Stimulated activated naive CD4-positive, alpha-beta T cell treated with Interleukin-2 at 50 U/mL for 16 hours (primary cell): ENCODE measurements around the gene CDKN1C.

ENCODE experiments used
- DNase-seq: peaks from one replicate; lab custom pipeline; 2025; lab: John Stamatoyannopoulos, UW

Gene CDKN1C

DNA sequence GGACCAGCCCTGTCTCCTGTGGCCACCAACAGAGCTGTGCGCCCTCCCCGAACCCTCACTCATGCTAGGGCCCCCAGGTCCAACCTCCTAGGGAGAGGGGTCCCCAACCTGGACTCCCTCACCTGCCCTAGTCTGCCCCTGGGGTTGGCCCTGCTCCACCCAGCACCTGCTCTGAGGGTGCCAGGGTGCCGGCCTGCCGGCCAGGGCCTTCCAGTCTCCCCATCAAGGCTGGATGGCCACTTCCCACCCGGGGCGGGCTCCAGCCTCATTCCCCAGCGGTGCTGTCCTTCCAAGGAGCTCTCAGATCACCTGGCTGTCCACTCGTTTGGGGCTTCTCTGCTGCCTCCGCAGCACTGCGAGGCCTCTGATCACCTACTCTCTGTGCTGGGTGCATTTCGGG is 39.1 kb downstream of the CDKN1C start:
- no peak for DNase-seq

DNA sequence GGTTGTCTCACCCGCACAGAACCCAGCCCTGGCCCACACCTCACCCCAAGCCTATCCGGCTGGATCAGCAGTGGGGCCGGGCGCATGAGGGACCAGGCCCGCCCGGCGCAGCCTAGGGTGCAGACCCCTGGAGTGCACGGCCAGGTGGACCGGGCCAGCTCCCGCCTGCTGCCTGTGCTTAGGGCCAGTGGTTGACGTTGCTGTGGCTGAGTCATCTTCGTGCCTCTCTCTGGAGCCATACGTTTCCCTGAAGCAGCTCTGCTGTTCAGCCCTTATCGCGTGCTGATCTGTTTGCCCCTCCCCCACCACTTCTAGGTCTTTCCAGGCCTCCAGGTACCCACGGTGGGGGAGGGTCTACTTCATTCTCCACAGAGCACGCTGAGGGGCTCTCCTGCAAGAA is 39.5 kb downstream of the CDKN1C start:
- DNase-seq: no peak

DNA sequence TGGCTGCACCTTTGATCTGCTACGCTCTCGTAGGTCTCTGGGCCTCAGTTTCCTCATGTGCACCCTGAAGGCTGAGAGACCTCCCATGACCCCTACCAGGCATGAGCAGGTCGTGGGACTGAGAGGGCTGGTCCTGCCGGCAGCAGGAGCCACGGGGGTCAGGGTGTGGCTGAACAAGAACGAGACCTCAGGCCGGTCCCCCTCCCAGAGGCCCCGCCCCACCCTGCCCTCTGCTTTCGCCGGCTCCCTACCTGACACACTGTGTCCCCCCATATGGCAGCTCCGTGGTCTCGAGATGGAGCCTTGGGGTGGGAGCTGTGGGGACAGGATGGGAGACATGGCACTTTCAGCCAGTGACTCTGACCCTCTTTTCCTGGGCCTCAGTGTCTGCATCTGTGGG is 40.6 kb downstream of the CDKN1C start:
- no peak for DNase-seq

DNA sequence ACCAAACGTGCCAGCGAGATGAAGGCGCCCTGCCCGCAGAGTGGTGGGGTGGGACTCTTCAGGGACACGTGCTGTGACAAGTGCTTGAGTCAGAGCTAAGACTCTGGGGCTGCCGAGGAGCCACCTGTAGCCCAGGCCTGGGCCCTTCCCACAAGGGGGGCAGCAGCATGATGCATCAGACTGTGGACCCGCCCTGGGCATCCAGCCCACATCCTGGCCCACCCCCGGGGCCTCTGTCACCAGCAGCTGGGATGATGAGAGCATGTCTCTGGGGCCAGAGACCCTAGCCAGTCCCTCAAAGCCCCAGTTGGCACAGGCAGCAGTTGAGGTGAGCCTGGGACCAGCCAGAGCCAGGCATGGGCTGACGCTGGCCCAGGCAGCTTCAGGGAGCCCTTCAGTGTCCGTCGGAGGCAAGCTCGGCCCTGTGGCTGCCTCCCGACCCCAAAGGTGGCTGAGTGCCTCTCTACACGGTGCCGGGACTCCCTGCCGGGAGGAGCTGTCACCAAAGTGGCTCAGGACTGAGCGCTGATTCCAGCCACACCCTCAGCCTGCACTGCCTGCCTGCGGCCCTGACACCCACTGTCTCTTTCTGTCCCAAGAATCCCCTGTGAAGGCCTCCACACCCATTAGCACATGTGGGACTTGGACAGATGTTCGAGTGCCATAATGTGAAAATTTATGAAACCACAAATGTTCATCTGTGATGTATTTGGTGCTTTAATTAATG is 41.3 kb downstream of the CDKN1C start:
- DNase-seq: no peak

DNA sequence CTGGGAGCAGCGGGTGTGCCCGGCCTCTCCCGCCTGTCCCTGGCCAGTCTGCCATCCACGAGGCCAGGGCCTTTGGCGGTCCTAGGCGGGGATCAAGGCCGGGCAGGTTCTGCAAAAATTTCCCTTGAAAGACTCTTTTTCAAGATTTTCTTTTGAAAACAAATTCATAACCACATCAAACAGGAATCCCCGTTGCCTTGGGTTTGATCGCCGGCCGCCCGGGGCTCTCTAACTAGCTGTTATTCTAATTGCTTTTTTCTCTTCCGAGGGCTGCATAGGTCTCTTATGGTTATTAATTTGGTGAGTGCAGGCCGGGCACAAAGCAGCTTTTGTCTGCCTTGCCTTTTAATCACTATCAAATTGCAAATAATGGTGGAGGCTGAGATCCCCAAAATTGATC is 42.0 kb downstream of the CDKN1C start:
- no peak for DNase-seq

DNA sequence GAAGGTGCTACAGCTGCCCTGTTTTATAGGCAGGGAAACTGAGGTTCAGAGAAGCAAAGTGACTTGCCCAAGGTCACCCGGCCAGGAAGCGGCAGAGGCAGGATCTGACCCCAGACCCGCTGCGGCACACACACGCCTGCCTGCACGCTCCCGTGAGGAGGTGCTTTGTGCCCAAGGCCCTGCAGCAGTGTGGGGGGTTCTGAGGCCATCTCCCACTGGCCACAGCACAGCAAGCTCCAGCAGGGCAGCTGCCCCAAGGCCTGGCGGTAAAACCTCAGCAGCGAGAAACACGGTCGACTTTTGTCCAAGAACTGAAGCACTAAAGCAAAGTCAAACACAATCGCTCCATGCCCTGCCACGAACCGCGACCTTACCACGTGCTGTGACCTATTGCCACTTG is 42.7 kb downstream of the CDKN1C start:
- DNase-seq: no peak

DNA sequence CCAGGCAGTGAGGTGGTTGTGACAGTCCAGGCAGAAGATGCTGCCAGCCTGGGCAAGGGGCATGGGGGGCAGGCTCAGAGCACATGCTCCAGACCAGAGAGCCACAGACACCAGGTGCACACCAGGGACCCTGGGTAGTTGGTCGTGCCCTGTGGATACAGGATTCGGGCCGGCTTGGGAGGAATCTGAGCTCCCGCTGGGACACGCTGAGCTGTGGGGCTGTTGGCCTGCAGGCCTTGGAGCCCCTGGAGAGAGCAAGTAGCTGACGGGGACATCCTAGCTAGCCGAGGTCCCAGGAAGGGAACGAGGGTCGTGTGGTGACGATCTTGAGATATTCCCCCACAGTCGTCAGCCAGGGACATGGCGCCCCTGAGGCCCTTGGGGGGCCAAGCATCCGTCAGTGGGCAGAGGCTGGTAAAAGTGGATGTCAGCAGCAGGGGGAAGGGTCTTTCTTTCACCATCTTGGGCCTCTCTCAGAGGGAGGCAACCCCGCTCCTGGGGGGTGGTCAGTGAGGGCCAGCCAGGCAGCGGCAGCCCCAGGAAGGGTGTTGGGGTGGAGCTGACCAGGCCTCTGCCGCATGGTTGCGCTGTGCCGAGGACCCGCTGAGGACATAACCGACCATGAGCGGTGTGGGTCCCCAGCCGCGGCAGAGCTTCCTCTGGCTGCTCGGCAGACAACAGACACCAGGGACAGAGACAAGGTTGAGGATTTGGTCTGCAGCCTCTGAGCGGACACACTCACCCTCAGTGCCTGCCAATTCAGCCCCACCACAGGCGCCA is 44.0 kb downstream of the CDKN1C start:
- no peak for DNase-seq

DNA sequence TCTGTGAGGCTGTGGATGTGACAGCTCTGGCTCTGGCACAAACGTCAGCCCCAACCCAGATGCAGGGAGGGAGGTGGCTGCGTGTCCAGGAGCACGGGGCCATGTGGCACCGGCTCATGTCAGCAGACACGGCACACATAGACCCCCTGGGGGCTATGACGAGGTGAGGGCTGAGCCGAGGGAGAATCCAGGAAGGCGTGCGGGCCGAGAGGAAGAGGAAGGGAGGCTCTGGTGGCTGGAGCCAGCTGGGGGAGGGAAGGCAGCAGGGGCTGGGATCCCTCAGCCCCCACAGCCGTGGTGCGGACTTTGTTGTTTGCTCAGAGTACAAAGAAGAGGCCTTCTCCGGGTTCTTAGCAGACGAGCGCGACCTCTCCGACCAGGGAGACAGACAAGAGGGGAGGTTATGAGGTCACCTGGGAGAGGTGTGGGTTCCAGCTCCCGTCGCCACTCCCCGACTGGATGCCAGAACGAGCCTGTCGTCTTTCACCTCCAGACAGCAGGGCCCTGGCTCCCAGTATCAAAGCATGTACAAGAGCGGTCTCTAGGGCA is 46.1 kb downstream of the CDKN1C start:
- DNase-seq: no peak

DNA sequence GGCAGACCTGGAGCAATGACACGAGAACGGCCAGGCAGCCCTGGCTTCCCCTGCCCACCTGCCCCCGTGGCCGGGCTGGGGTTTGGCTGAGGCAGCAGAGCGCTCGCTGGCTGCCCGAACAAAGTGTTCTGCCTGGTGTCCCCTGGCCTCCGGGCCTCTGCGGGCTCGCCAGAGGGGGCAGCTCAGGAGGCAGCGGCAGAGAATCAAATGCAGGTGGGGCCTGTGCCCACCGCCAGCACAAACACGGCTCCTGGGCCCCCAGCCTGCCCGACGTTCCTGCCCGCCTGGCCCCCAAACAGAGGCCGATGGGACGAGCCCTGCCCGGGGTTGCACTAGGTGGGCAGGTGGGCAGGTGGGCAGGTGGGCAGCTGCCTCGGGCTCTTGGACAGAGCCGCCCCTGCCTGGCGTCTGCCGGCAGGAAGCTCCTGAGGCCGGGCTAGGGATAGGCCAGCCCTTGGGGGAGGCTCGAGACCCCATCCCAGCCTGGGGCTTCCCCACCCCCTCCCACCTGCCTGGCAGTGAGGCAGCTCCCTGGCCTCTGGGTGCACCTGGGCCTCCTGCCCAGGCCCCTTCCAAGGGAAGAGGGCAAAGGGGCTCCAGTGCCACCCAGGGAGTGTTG is 46.8 kb downstream of the CDKN1C start:
- DNase-seq: no peak

DNA sequence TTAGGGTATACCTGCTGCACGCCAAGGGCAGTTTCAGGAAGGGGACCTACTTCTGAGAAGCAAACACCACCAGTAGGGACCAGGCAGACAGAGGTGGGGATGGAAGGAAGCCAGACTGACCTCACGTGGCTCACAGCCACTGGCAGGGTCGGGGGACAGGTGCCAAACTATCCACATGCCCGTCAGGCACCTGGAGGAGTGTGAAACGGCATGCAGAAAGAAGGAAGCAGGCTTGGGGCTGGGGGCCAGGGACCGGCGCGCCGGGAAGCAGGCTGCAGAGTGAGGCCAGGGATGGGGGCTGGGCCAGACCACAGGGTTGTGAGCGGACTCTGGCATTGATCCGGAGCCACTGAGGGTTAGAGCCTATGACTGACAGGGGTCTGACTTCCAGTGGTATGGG is 47.5 kb downstream of the CDKN1C start:
- no peak for DNase-seq

DNA sequence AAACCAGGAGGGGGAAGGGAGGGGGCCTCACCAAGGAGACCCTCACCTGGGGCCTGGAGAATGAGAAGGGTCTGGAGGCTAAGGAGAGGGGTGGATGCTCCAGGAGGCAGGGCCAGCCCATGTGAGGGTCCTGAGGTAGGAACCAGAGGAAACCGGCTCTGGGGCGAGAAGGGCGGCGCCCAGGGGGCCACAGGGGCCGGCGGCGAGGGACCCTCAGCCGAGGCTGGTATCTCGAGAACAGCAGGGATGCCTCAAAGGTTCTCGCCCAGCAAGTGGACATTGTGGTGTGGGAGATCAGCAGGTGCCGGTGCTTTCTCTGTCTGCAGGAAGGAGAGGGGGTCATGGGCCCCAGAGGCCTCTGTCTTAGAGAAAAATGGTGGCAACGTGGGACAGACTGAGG is 47.9 kb downstream of the CDKN1C start:
- DNase-seq: no peak

DNA sequence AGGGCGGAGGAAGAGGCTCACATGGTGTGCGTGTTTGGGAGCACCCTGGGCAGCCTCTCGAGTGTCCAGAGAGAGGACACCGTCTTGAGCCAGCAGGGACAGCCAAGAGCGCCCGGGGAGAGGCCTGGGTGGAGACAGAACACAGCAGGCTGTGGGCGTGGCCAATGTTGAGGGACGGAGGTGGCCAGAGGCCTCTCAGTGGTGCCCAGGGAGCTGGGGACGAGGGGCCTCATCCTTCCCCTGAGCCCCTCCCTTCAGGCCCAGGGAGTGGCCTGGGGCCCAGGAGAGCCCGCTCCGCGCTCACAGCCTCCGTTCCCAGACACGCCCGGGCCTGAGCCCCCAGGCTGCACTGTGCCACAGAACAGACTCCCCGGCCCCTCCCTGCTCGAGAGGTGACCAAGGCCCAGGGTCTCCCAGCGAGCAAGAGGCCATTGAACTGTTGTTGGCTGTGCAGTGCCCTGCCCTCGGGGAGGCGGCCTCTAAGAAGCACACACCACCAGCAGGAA is 48.4 kb downstream of the CDKN1C start:
- no peak for DNase-seq

DNA sequence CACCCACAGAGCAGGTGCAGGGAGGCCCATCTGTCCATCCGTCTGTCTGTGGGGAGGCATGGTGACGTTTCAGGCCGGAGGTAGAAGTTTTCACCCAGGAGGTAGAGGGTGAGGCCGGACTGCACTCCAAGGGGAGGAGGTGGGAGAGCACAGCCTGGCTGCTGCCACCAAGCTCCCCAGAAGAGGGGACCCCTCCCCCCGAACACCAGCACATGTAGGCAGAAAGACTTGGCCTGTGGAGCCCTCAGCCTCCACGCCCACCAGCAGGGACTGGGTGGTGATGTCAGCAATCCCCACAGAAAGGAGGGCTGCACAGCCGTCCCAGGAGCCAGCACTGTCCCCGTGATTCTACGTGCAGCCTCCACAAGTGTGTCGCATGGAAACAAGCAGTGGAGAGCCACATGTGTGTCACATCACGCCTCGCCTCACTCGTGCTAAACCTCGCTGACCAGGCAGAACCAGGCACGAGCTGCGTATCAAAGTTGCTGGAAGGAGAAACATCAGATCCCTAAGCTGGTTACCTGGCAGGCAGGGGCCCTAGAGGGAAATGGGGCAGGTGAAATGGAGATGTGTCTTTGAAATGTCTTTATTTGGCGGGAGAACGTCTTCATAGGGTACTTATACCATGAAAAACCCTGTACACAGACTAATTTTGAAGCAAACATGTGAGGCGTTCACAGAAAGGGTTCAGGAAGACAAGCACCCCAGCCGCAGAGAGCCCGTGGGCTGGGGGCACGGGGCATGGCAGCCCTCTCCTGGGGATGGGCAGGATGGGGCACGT is 49.1 kb downstream of the CDKN1C start:
- no peak for DNase-seq

DNA sequence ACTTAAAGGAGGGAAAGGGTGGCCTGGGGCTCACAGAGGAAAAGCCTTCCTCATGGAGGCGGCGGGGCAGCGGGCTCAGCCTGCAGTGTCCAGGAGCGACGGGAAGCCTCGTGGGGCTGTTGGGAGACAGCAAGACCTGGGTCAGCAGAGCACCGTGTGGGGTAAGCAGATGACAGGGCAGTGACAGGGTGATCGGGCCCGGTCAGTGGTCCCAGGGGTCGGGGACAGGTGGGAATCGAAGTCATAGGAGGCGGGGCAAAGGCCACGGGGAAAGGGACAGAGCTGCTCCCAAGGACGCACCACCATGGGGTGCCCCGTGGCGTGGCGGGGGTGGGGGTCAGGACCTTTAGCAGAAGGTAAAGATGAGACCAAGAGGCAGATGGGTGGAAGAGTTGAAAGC is 49.8 kb downstream of the CDKN1C start:
- DNase-seq: no peak

DNA sequence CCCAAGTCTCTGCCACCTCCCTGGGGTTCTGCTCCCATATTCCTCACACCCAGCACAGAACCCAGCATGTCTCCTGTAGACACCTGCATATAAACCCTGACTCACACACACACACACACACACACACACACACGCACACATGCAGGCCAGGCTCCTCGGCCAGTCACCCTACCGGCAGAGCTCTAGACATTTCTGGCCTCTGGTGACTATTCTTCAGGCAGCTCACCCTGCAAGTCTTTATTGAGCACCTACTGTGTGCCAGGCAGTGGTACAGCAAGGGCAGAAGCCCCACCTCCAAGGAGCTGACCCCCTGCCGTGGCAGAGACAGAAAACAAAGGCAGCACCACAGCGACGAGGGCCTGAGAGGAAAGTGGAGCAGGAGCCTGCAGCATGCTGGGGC is 50.3 kb downstream of the CDKN1C start:
- no peak for DNase-seq

DNA sequence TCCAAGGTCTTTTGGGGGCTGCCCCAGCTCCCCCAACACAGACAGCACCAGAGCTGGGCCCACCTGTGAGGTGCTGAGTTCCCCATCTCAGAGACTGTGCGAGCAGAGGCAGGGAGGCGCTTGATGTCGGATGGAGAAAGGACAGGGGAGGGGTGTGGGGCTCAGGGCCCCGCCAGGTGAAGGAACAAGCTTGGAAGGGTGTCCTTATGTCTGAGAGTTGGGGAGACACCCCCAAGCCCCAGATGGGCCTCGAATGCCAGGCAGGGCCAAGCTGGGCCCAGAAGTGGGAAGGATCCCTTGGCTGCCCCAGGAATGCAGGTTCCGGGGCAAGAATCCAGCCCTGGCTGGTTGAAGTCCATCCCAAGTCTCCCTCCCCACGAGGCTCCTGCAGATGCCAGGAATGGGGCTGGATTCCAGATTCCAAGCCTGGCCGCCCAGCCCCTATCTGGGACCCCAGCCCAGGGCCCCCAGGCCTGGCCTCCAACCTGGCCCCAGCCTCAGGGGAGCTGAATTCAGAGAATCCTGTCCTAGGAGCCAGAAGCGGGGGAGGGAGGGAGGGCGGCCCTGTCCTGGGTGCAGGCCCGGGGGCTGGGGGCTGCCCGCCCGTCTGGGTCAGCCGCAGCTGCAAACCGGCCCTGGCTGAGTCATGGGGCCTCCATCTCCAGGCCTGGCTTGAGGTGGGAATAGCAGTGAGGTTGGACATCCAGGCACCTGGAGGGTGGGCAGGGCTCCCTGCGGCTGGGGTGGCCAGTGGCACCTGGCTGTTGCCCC is 50.9 kb downstream of the CDKN1C start:
- no peak for DNase-seq

DNA sequence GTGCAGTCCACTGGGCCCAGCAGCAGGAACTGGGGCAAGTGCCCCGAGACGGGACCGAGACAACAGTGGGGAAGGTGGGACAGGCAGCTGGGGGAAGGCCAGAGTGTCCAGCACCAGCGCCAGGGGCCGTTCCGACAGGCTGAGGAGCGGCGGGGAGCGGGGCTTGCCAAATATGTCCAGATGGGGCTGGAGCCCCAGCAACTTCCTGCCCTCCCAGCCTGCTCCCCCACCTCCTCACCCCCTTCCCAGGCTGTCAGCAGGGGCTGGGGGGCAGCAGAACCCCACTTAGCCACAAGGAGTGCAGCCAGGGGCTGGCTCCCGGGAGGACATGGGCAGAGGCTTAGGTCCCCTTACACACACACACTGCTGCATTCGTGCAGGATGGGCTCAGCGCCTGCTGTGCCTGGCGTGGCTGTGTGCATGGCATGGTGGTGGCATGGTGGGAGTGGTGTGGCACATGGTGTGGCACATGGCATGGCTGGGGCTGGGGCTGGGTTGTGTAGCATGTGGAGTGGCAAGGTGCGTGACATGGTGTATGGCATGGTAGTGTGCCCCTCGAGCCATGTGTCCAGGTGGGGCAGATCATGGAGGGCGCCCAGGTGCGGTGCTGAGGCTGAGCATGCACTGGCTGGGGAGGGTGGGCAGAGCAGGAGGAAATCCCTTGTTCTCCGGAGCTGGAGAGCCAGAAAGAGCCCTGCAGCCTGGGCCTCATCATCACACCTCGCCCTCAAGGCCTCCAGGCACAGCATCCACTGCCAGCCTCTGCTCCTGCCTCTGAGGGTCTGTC is 51.7 kb downstream of the CDKN1C start:
- no peak for DNase-seq
